ENCODE data around the gene LCE1A.

DNA sequence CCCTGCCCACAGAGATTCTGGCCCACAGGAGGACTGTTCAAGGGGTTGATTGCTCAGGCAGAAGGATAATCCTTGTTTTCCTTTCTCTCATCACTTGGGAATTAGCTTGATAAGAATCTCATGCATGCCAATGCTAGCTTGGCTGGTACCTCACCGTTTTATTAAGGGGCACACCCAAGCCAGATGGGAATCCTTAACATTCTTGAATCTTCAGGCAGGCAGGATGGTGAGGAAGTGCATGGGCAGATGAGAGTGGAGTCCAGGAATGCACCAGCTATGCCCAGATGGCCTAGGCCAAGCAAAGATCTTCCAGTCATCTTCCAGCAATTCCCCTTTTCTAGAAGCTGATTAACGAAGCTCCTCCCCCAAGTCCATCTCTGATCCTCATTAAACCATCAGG, 28.4 kb downstream of the LCE1A start:
- TF ChIP-seq, protein P1, sequence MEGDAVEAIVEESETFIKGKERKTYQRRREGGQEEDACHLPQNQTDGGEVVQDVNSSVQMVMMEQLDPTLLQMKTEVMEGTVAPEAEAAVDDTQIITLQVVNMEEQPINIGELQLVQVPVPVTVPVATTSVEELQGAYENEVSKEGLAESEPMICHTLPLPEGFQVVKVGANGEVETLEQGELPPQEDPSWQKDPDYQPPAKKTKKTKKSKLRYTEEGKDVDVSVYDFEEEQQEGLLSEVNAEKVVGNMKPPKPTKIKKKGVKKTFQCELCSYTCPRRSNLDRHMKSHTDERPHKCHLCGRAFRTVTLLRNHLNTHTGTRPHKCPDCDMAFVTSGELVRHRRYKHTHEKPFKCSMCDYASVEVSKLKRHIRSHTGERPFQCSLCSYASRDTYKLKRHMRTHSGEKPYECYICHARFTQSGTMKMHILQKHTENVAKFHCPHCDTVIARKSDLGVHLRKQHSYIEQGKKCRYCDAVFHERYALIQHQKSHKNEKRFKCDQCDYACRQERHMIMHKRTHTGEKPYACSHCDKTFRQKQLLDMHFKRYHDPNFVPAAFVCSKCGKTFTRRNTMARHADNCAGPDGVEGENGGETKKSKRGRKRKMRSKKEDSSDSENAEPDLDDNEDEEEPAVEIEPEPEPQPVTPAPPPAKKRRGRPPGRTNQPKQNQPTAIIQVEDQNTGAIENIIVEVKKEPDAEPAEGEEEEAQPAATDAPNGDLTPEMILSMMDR (conservative IDR thresholded peaks at IDR 0.05; ENCODE audit: low read depth, low read length): no peak
- TF ChIP-seq EZH2 (IDR thresholded peaks at IDR 0.05; ENCODE audit: borderline replicate concordance, low read depth, low read length, poor library complexity, severe bottlenecking): no peak

Data from A673 (cell line).